Neural cell (in vitro differentiated cells): ENCODE data around the gene PTCRA. TPM values are rescaled to one million over a fixed set of nuclear protein-coding genes. Genes with fewer than 3 reads are reported as not detected.

Experiments
- H2AFZ ChIP-seq: fragments of 200-600, 300-800 bp; sonication (generic), shearing (Covaris generic); 2 replicates; pipeline ENCODE4 v1.6.0; 2014; ENCODE audit warnings: low read depth, mild to moderate bottlenecking, antibody characterized with exemption, low read length, moderate library complexity
- H3F3A ChIP-seq: fragments of 200-600 bp; shearing (Covaris generic); 2 replicates; pipeline ENCODE4 v1.6.1; 2016; ENCODE audit warnings: mild to moderate bottlenecking, moderate library complexity, mixed read lengths, antibody characterized with exemption, low read length; ENCODE audit not compliant: insufficient read depth, poor library complexity, severe bottlenecking
- H3K27ac ChIP-seq: fragments of 200-600, 300-800 bp; sonication (generic), shearing (Covaris generic); 2 replicates; pipeline ENCODE4 v1.5.1; 2014; ENCODE audit warnings: mild to moderate bottlenecking, low read length, moderate library complexity
- H3K27me3 ChIP-seq: fragments of 300-800, 200-600 bp; sonication (generic), shearing (Covaris generic); 2 replicates; pipeline ENCODE4 v1.6.0; 2014; ENCODE audit warnings: mild to moderate bottlenecking, low read depth, low read length, moderate library complexity; ENCODE audit not compliant: insufficient read depth
- H3K36me3 ChIP-seq: fragments of 300-800, 200-600 bp; sonication (generic), shearing (Covaris generic); 2 replicates; pipeline ENCODE4 v1.5.1; 2014; ENCODE audit warnings: mild to moderate bottlenecking, antibody characterized with exemption, low read length, moderate library complexity; ENCODE audit not compliant: insufficient read depth
- H3K4me2 ChIP-seq: fragments of 300-800, 200-600 bp; sonication (generic), shearing (Covaris generic); 2 replicates; pipeline ENCODE4 v1.6.0; 2014; ENCODE audit warnings: mild to moderate bottlenecking, low read length
- H3K4me3 ChIP-seq: fragments of 300-800, 200-600 bp; sonication (generic), shearing (Covaris generic); 2 replicates; pipeline ENCODE4 v1.5.1; 2014; ENCODE audit warnings: mild to moderate bottlenecking, low read length, moderate library complexity
- H3K79me2 ChIP-seq: fragments of 200-600 bp; shearing (Covaris generic); replicated peaks from 2 replicates; pipeline ENCODE4 v1.6.0; 2014; ENCODE audit warnings: mild to moderate bottlenecking, low read length, moderate library complexity; ENCODE audit not compliant: insufficient read depth
- H3K9ac ChIP-seq: fragments of 300-800, 200-600 bp; sonication (generic), shearing (Covaris generic); 2 replicates; pipeline ENCODE4 v1.6.1; 2016; ENCODE audit warnings: mild to moderate bottlenecking, low read length, mixed read lengths
- H3K9me2 ChIP-seq: fragments of 200-600 bp; shearing (Covaris generic); 2 replicates; pipeline ENCODE4 v1.6.1; 2016; ENCODE audit warnings: mild to moderate bottlenecking, low read length, mixed read lengths; ENCODE audit not compliant: insufficient read depth
- H3K9me3 ChIP-seq: fragments of 200-600, 300-800 bp; sonication (generic), shearing (Covaris generic); 2 replicates; pipeline ENCODE4 v1.6.1; 2016; ENCODE audit warnings: mild to moderate bottlenecking, mixed run types, low read length, moderate library complexity, mixed read lengths
- H4K20me1 ChIP-seq: fragments of 200-600 bp; shearing (Covaris generic); 2 replicates; pipeline ENCODE4 v1.6.1; 2016; ENCODE audit warnings: mild to moderate bottlenecking, mixed run types; ENCODE audit not compliant: insufficient read depth
- CTCF ChIP-seq: fragments of 450-650 bp; IDR thresholded peaks from 2 replicates; pipeline ENCODE4 v1.5.1; 2014; ENCODE audit warnings: antibody characterized with exemption, mild to moderate bottlenecking, moderate library complexity; ENCODE audit not compliant: poor library complexity, severe bottlenecking
- EP300 ChIP-seq: fragments of 450-650 bp; conservative IDR thresholded peaks from 2 replicates; pipeline ENCODE4 v1.6.1; 2014; ENCODE audit warnings: antibody characterized with exemption, mild to moderate bottlenecking, moderate library complexity; ENCODE audit not compliant: poor library complexity, severe bottlenecking
- EZH2 ChIP-seq: fragments of 200-600, 300-800 bp; shearing (Covaris generic), sonication (generic); IDR thresholded peaks from 2 replicates; pipeline ENCODE4 v1.6.1; 2014; ENCODE audit warnings: antibody characterized with exemption, low read length, borderline replicate concordance, mild to moderate bottlenecking; ENCODE audit not compliant: insufficient read depth, poor library complexity, severe bottlenecking
- MXI1 ChIP-seq: fragments of 450-650 bp; conservative IDR thresholded peaks from 2 replicates; pipeline ENCODE4 v1.6.1; 2014; ENCODE audit warnings: antibody characterized with exemption, mild to moderate bottlenecking; ENCODE audit not compliant: poor library complexity, severe bottlenecking
- POLR2AphosphoS5 ChIP-seq: IDR thresholded peaks from 2 replicates; pipeline ENCODE4 v1.6.1; 2012
- RAD21 ChIP-seq: fragments of 450-650 bp; conservative IDR thresholded peaks from 2 replicates; pipeline ENCODE4 v1.6.1; 2014; ENCODE audit warnings: antibody characterized with exemption, mild to moderate bottlenecking, moderate library complexity
- REST ChIP-seq: IDR thresholded peaks from 2 replicates; pipeline ENCODE4 v1.6.1; 2012; ENCODE audit warnings: borderline replicate concordance
- SMC3 ChIP-seq: fragments of 450-650 bp; conservative IDR thresholded peaks from 2 replicates; pipeline ENCODE4 v1.6.1; 2014; ENCODE audit warnings: antibody characterized with exemption, mild to moderate bottlenecking, moderate library complexity; ENCODE audit not compliant: poor library complexity
- TAF1 ChIP-seq: IDR thresholded peaks from 2 replicates; pipeline ENCODE4 v1.6.1; 2012; ENCODE audit warnings: low read depth
- polyA plus RNA-seq: library from polyadenylated mRNA; depleted of rRNA; stranded (reverse); fragments of >200 nt; gene quantifications from 2 replicates; pipeline ENCODE4 v1.2.3, GENCODE V29; 2014

The PTCRA gene
- polyA plus RNA-seq, 1 donor from 2014 or later: not detected

GRCh38 chr6:42898891-42899361 is 16.9 kb upstream of the PTCRA start:
- no peak overlapping the region for H3K27ac ChIP-seq
- no peak overlapping the region for H2AFZ ChIP-seq
- no peak overlapping the region for H3K4me3 ChIP-seq
- H3K27me3 ChIP-seq: no peaks in the 10 kb centered on the region
- H3K36me3 ChIP-seq: no peaks in the 10 kb centered on the region
- H3F3A ChIP-seq: no peaks in the 10 kb centered on the region
- TF ChIP-seq CTCF (peak; percentile 85), EZH2 (no peak), MXI1 (no peak), RAD21 (peak; percentile 75), SMC3 (peak; percentile 83)
- H3K9me2 ChIP-seq: no peaks in the 10 kb centered on the region
- no peaks in the 10 kb centered on the region for H4K20me1 ChIP-seq
- no peak overlapping the region for H3K4me2 ChIP-seq
- no peaks in the 10 kb centered on the region for H3K79me2 ChIP-seq
- peak overlapping the region; percentile 31 for H3K9ac ChIP-seq
- no peaks in the 10 kb centered on the region for H3K9me3 ChIP-seq

GRCh38 chr6:42899871-42900270 is 16.0 kb upstream of the PTCRA start:
- Histone ChIP-seq H2AFZ (no peak overlapping the region), H3K9me2 (no peaks in the 10 kb centered on the region), H3K27ac (no peak overlapping the region), H3K4me3 (no peak overlapping the region), H3K9ac (no peak overlapping the region), H3K79me2 (no peaks in the 10 kb centered on the region), H3F3A (no peaks in the 10 kb centered on the region), H3K27me3 (no peaks in the 10 kb centered on the region), H3K36me3 (no peaks in the 10 kb centered on the region), H4K20me1 (no peaks in the 10 kb centered on the region), H3K4me2 (no peak overlapping the region), H3K9me3 (no peaks in the 10 kb centered on the region)
- TF ChIP-seq CTCF: no peak
- no peak for TF ChIP-seq TAF1
- TF ChIP-seq REST: no peak
- no peak for TF ChIP-seq SMC3
- TF ChIP-seq EP300: no peak
- no peak for TF ChIP-seq EZH2
- TF ChIP-seq RAD21: no peak
- no peak for TF ChIP-seq POLR2AphosphoS5
- TF ChIP-seq MXI1: no peak
